ENCODE data around the gene OSMR. TPM values are rescaled to one million over a fixed set of nuclear protein-coding genes. Genes with fewer than 3 reads are reported as not detected.

Gene OSMR
- total RNA-seq, 1 donor from 2014 or later, result 61.6 TPM

GRCh38 chr5:38922199-38922598, 76.4 kb downstream of the OSMR start:
- H3K9me3 ChIP-seq, result no peaks in the 10 kb centered on the region
- peak; percentile 67 for DNase-seq
- H3K27me3 ChIP-seq (ENCODE audit: low read depth), result no peaks in the 10 kb centered on the region
- H3K4me3 ChIP-seq, result no peak overlapping the region
- peaks cover 6% of the 10 kb centered on the region for H3K4me1 ChIP-seq
- H3K27ac ChIP-seq, result no peak overlapping the region
- peak; percentile 75 for TF ChIP-seq CTCF (IDR thresholded peaks at IDR 0.05)
- peak; percentile 86 to 88 for ATAC-seq
- intact Hi-C loops (cut with DNase I), result no loop called here
- H3K36me3 ChIP-seq, result peaks cover 92% of the 10 kb centered on the region

- no peak for DNase-seq
- no peak for TF ChIP-seq CTCF (IDR thresholded peaks at IDR 0.05)
- peaks cover 92% of the 10 kb centered on the region for H3K36me3 ChIP-seq
Measured at GRCh38 chr5:38923661-38924451, 78.0 kb downstream of the OSMR start.

GRCh38 chr5:38925154-38925925, 79.5 kb downstream of the OSMR start:
- no peaks in the 10 kb centered on the region for H3K27me3 ChIP-seq (ENCODE audit: low read depth)
- H3K36me3 ChIP-seq, result peaks cover 86% of the 10 kb centered on the region
- DNase-seq (no peak), ATAC-seq (no peak)
- H3K4me3 ChIP-seq, result no peak overlapping the region
- no peak overlapping the region for H3K27ac ChIP-seq
- no peak for TF ChIP-seq CTCF (IDR thresholded peaks at IDR 0.05)
- intact Hi-C loops (cut with DNase I), result no loop called here
- H3K4me1 ChIP-seq, result peaks cover 6% of the 10 kb centered on the region
- no peaks in the 10 kb centered on the region for H3K9me3 ChIP-seq

More at GRCh38 chr5:38923661-38924451, 78.0 kb downstream of the OSMR start:
- Histone ChIP-seq H3K27ac (no peak overlapping the region), H3K4me1 (peaks cover 6% of the 10 kb centered on the region), H3K9me3 (no peaks in the 10 kb centered on the region), H3K27me3 (ENCODE audit: low read depth) (no peaks in the 10 kb centered on the region), H3K4me3 (no peak overlapping the region)
- peak in 1 of 2 donors; percentile 47 for ATAC-seq
- intact Hi-C loops (cut with DNase I), result no loop called here

- intact Hi-C loops (cut with DNase I), result no loop called here
- H3K27me3 ChIP-seq (ENCODE audit: low read depth), result no peaks in the 10 kb centered on the region
- no peaks in the 10 kb centered on the region for H3K9me3 ChIP-seq
- DNase-seq, result no peak
- TF ChIP-seq CTCF (IDR thresholded peaks at IDR 0.05), result no peak
- H3K4me3 ChIP-seq, result no peak overlapping the region
- peaks cover 86% of the 10 kb centered on the region for H3K36me3 ChIP-seq
- H3K27ac ChIP-seq, result no peak overlapping the region
- no peak for ATAC-seq
- peaks cover 6% of the 10 kb centered on the region for H3K4me1 ChIP-seq
Measured at GRCh38 chr5:38926121-38926520, 80.3 kb downstream of the OSMR start.

GRCh38 chr5:38927470-38927869, 81.7 kb downstream of the OSMR start:
- intact Hi-C loops (cut with DNase I), result no loop called here
- DNase-seq (no peak), ATAC-seq (no peak)
- Histone ChIP-seq H3K9me3 (no peaks in the 10 kb centered on the region), H3K36me3 (peaks cover 87% of the 10 kb centered on the region), H3K27ac (no peak overlapping the region), H3K4me1 (peaks cover 6% of the 10 kb centered on the region), H3K27me3 (ENCODE audit: low read depth) (no peaks in the 10 kb centered on the region), H3K4me3 (no peak overlapping the region)
- no peak for TF ChIP-seq CTCF (IDR thresholded peaks at IDR 0.05)
